Retinal pigment epithelial cell (primary cell): ENCODE data around the gene ERICH3.

Source experiments
- DNase-seq: peaks from one replicate; pipeline ENCODE4 v3.0.0-alpha.2; 2010; ENCODE audit warnings: low read depth
- H3K4me3 ChIP-seq: 2 replicates; pipeline ENCODE4 v1.5.1; 2011; ENCODE audit warnings: mild to moderate bottlenecking, low read length, control low read depth, moderate library complexity
- TF ChIP-seq, protein P1 (sequence below): conservative IDR thresholded peaks from 2 replicates; pipeline ENCODE4 v1.5.1; 2011; ENCODE audit warnings: low read depth, low read length, control low read depth, inconsistent platforms

Gene ERICH3

GRCh38 chr1:74641876-74642275, 31.7 kb downstream of the ERICH3 start:
- H3K4me3 ChIP-seq: no peak overlapping the region
- TF ChIP-seq, protein P1, sequence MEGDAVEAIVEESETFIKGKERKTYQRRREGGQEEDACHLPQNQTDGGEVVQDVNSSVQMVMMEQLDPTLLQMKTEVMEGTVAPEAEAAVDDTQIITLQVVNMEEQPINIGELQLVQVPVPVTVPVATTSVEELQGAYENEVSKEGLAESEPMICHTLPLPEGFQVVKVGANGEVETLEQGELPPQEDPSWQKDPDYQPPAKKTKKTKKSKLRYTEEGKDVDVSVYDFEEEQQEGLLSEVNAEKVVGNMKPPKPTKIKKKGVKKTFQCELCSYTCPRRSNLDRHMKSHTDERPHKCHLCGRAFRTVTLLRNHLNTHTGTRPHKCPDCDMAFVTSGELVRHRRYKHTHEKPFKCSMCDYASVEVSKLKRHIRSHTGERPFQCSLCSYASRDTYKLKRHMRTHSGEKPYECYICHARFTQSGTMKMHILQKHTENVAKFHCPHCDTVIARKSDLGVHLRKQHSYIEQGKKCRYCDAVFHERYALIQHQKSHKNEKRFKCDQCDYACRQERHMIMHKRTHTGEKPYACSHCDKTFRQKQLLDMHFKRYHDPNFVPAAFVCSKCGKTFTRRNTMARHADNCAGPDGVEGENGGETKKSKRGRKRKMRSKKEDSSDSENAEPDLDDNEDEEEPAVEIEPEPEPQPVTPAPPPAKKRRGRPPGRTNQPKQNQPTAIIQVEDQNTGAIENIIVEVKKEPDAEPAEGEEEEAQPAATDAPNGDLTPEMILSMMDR: no peak
- no peak for DNase-seq

DNA sequence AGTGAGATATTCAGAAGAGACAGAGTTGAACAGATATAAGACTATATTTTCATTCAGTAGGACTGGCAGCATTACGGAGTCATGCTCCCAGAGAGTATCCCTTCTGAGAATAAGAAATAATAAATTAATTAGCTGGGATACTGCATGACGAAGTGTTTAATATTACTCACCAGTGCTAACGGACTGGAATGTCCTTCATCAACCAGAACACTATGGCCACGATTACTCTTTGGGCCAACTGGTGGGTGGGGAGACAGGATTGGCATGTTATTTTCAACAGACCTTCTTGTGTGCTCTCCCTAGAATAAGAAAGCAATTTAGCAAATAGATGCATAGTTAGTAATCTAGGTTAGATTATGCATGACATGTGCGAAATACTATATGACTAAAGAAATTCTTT, 32.4 kb downstream of the ERICH3 start:
- no peak overlapping the region for H3K4me3 ChIP-seq
- TF ChIP-seq, protein P1: no peak
- DNase-seq: no peak

GRCh38 chr1:74637296-74637695, 36.3 kb downstream of the ERICH3 start:
- no peak overlapping the region for H3K4me3 ChIP-seq
- TF ChIP-seq, protein P1: no peak
- no peak for DNase-seq

DNA sequence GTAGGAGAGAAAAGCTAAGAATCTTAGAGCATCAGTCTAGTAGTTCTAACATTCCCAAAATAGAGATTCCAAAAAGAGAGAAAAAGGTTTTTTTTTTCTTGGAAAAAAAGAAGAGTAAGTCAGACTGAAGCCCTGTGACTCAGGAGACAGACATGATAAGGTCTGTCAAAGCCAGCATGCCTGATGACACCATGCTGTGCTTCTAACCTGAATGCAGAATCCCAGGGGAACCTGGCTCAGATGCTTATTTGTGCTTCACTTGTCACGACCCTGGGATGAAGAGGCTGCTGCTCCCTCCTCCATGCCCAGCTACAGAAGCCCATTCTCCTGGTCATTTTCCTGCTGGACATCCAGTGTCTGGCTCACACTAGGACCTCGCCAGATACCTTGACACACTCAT, 44.3 kb downstream of the ERICH3 start:
- H3K4me3 ChIP-seq: no peak overlapping the region
- no peak for DNase-seq
- TF ChIP-seq, protein P1: no peak

GRCh38 chr1:74623716-74624115, 49.9 kb downstream of the ERICH3 start:
- TF ChIP-seq, protein P1: no peak
- DNase-seq: no peak

GRCh38 chr1:74620242-74620641, 53.4 kb downstream of the ERICH3 start:
- H3K4me3 ChIP-seq: no peak overlapping the region
- DNase-seq: no peak
- TF ChIP-seq, protein P1: no peak

More at GRCh38 chr1:74623716-74624115, 49.9 kb downstream of the ERICH3 start:
- no peak overlapping the region for H3K4me3 ChIP-seq

- DNase-seq: no peak
Measured at GRCh38 chr1:74618974-74619373, 54.6 kb downstream of the ERICH3 start.

More at GRCh38 chr1:74618974-74619373, 54.6 kb downstream of the ERICH3 start:
- H3K4me3 ChIP-seq: no peak overlapping the region
- TF ChIP-seq, protein P1: no peak
